Measurements from ENCODE around the gene ADM5.

The ADM5 gene

GRCh38 chr19:49645592-49645991, 43.8 kb upstream of the ADM5 start:
- H3K4me3 ChIP-seq (replicated peaks; ENCODE audit: insufficient read depth, low read length) = no peak overlapping the region
- DNase-seq (ENCODE audit: low read depth in 1 of 2, low spot score in 1 of 2) = no peak
- H3K27me3 ChIP-seq (ENCODE audit: insufficient read depth, poor library complexity, severe bottlenecking) = no peaks in the 10 kb centered on the region
- H3K27ac ChIP-seq (replicated peaks) = no peak overlapping the region
- TF ChIP-seq SPI1 (IDR thresholded peaks at IDR 0.05; ENCODE audit: borderline replicate concordance, low read depth) (no peak), CTCF (IDR thresholded peaks at IDR 0.05; ENCODE audit: insufficient read depth, low read length) (no peak), GABPA (IDR thresholded peaks at IDR 0.05; ENCODE audit: low read depth) (no peak), REST (IDR thresholded peaks at IDR 0.05; ENCODE audit: insufficient replicate concordance, low read depth) (no peak), POLR2AphosphoS5 (IDR thresholded peaks at IDR 0.05; ENCODE audit: low read depth) (no peak)

GRCh38 chr19:49645995-49646394, 43.4 kb upstream of the ADM5 start:
- no peaks in the 10 kb centered on the region for H3K27me3 ChIP-seq (ENCODE audit: insufficient read depth, poor library complexity, severe bottlenecking)
- H3K4me3 ChIP-seq (replicated peaks; ENCODE audit: insufficient read depth, low read length) = no peak overlapping the region
- TF ChIP-seq REST (IDR thresholded peaks at IDR 0.05; ENCODE audit: insufficient replicate concordance, low read depth) (no peak), CTCF (IDR thresholded peaks at IDR 0.05; ENCODE audit: insufficient read depth, low read length) (no peak), SPI1 (IDR thresholded peaks at IDR 0.05; ENCODE audit: borderline replicate concordance, low read depth) (no peak), POLR2AphosphoS5 (IDR thresholded peaks at IDR 0.05; ENCODE audit: low read depth) (no peak), GABPA (IDR thresholded peaks at IDR 0.05; ENCODE audit: low read depth) (no peak)
- DNase-seq (ENCODE audit: low read depth in 1 of 2, low spot score in 1 of 2) = no peak
- no peak overlapping the region for H3K27ac ChIP-seq (replicated peaks)

- DNase-seq (ENCODE audit: low read depth in 1 of 2, low spot score in 1 of 2) = no peak
- no peak for TF ChIP-seq CTCF (IDR thresholded peaks at IDR 0.05; ENCODE audit: insufficient read depth, low read length)
- TF ChIP-seq POLR2AphosphoS5 (IDR thresholded peaks at IDR 0.05; ENCODE audit: low read depth) = no peak
- no peak for TF ChIP-seq REST (IDR thresholded peaks at IDR 0.05; ENCODE audit: insufficient replicate concordance, low read depth)
- TF ChIP-seq GABPA (IDR thresholded peaks at IDR 0.05; ENCODE audit: low read depth) = no peak
- no peak for TF ChIP-seq SPI1 (IDR thresholded peaks at IDR 0.05; ENCODE audit: borderline replicate concordance, low read depth)
- no peaks in the 10 kb centered on the region for H3K27me3 ChIP-seq (ENCODE audit: insufficient read depth, poor library complexity, severe bottlenecking)
- no peak overlapping the region for H3K4me3 ChIP-seq (replicated peaks; ENCODE audit: insufficient read depth, low read length)
- no peak overlapping the region for H3K27ac ChIP-seq (replicated peaks)
These were observed 42.8 kb upstream of the ADM5 start for GRCh38 chr19:49646586-49646985.
